ENCODE data around the gene SYF2.

DNA sequence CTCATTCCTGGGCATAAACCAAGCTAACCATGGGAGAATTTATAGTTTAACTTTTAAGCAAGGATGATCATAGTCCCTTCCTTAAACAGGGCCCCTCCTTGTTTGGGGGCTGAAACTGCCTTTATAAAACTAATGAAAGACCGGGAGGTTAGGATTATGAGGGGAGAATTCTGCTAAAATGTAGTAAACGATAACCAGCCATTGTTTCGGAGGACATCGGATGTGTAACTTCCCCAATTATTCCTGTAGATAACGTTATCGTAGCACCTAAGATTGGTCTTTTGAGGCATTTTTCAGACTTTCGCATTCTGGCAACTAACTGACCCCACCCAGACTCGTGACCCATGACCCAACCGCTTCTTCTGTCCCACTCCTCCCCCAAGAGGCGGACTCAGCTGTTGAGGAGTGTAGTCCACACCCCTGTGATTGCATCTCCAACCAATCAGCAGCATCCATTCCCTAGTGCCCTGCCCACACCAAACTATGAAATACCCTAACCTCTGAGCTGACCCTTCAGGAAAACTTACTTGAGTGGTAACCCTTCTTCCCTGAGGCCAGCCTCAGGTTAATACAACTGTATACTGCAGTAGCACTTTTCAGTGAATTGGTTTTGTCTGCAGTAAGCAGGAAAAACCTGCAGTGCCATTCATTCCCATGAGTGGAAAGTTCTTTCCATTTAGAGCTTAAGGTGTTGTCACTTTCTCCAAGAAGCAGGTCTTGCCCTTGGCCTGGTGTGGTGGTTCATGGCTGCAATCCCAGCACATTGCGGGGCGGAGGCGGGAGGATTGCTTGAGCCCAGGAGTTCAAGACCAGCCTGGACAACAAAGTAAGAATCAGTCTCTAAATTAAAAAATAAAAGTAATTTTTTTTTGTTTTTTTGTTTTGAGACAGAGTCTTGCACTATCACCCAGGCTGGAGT lies 823 bp upstream of the SYF2 start:
- TF ChIP-seq TCF4 (CRISPR knock-in tag; IDR thresholded peaks at IDR 0.05; ENCODE audit: borderline replicate concordance), result no peak
- no peak for TF ChIP-seq CSDC2 (CRISPR knock-in tag; IDR thresholded peaks at IDR 0.05)
- no peak for TF ChIP-seq OSR1 (CRISPR knock-in tag; IDR thresholded peaks at IDR 0.05)
- no peak for TF ChIP-seq ARNTL (CRISPR knock-in tag; IDR thresholded peaks at IDR 0.05; ENCODE audit: borderline replicate concordance, low read depth)
- TF ChIP-seq RARB (CRISPR knock-in tag; IDR thresholded peaks at IDR 0.05), result no peak
